Hematopoietic multipotent progenitor cell treated with erythropoietin and hydrocortisone succinate and interleukin-3 and kit ligand, for 4 days (in vitro differentiated cells): Measurements from ENCODE around the gene RBM14.

Source experiments
- DNase-seq: peaks from one replicate; pipeline ENCODE4 v3.0.0-alpha.2; 2015

Gene RBM14

DNA sequence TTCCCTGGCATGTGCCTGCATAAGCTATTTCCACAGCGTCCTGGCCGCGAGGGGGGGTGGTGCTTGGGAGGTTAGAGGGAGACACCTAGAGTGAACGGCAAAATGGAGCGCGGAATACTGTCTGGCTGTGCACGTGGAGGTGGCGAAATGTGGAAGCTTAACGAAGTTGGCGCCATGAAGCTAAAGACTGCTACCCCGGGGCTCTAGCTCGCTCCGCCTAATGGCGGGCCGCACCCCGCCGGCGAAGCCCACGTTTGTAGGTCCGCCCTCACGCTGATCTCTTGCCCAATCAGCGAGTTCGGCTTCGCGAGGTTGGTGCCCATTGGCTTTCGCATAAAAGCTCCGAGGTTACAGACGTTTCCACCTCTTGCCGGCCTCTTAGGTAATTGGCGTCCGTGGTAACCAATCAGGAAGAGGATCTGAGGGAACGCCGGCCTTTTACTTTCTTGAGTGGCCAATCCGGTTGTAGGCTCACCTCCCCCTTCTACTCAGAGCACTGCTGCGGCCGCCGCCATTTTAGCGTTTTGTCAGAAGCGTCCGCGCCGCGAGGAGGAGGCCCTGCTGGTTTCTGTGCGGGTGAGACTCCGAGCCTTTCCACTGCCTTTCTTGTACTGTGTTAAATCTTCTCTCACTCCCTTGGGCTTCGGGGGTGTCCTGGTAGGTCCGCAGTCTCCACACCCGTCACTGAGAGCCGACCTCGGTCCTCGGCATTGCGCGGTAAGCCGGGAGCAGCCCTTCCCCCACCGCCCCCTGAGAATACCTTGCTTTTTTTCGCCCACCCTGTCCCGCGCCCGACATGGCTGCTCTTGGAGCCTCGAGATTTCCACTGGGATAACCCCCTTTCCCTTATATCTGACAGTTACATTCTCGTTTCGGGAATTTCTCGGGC, 22.0 kb downstream of the RBM14 start, which contains the start of gene RBM4:
Gene RBM4 (plus strand): TSS at position 527 of the 889 bp plus-strand sequence. CDS start 1,009 bp downstream, outside the sequence.
- DNase-seq: peak; percentile 100

DNA sequence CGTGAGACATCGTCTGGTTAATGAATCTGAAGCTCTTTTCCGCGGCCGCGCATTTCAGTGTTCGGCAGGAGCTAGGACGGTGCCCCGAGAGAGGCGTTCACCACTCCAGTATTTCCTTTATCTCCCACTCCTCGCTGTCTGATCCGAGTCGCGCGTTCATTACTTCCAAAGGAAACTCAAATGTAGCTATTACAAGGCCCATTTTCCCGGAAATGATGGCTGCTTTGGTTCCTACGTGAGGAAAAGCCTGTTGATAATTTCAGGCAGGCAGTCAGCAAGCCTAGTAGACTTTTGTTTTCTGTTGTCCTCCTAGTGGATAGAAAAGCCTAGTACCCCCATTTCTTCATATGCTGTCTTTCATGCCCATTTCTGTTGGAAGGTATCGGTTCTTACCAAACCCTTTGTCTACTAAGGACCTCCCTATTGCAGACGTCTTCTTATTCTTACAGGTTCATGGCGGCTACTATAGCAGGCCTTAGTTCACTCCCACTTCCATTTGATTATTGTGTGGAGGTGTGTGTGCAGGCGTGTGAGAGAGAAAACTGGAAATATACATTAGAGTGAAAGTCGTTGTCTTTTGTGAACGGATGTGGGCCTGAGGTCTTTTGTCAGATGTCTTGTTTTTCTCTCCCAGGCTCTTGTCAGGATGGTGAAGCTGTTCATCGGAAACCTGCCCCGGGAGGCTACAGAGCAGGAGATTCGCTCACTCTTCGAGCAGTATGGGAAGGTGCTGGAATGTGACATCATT, 22.8 kb downstream of the RBM14 start:
- peak; percentile 65 for DNase-seq

DNA sequence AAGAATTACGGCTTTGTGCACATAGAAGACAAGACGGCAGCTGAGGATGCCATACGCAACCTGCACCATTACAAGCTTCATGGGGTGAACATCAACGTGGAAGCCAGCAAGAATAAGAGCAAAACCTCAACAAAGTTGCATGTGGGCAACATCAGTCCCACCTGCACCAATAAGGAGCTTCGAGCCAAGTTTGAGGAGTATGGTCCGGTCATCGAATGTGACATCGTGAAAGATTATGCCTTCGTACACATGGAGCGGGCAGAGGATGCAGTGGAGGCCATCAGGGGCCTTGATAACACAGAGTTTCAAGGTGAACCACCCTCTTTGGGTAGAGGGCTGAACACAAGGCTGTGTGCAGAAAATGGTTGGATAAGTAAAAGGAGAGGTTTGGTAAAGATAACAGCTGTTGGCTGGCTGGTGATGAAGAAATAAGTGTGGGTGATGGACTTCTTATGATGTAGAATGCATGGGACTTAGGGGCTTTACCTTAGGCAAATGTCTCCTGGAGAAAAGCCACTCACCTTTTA, 23.4 kb downstream of the RBM14 start:
- DNase-seq: peak; percentile 30

DNA sequence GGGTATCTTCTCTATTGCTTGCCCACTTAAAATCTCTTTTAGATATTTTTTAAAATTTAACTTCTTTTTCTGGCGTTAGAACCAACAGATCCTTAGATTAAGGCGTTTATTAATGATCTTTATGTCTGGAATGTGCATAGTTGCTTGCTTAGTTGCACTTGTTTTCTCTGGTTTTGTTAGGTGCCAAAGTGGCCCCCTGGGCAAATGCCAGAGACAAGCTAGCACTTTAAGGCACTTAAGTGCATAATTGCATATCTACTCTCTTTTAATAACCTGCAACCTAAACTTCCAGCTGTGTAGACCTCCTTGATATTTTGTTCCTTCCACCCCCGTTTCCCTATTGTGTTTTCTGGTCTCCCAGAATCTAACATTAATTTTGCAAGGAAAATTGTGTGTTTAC, 25.4 kb downstream of the RBM14 start:
- DNase-seq: no peak

DNA sequence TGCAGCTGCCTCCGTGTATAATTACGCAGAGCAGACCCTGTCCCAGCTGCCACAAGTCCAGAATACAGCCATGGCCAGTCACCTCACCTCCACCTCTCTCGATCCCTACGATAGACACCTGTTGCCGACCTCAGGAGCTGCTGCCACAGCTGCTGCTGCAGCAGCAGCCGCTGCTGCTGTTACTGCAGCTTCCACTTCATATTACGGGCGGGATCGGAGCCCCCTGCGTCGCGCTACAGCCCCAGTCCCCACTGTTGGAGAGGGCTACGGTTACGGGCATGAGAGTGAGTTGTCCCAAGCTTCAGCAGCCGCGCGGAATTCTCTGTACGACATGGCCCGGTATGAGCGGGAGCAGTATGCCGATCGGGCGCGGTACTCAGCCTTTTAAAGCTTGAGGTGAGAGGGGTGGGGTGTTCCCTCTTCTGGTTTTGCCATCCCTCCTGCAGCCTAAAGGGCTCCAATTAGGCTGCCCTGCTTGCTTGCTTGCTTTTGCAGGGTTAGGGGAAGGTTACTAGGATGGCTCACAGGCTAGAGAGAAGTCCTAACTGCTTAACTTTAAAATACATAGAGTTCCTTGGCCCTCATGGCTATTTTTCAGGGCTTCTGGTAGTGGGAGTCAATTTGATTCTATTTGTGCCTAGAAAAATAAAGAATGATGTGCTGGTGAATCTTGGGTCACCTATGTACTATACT, 27.5 kb downstream of the RBM14 start:
- DNase-seq: no peak

DNA sequence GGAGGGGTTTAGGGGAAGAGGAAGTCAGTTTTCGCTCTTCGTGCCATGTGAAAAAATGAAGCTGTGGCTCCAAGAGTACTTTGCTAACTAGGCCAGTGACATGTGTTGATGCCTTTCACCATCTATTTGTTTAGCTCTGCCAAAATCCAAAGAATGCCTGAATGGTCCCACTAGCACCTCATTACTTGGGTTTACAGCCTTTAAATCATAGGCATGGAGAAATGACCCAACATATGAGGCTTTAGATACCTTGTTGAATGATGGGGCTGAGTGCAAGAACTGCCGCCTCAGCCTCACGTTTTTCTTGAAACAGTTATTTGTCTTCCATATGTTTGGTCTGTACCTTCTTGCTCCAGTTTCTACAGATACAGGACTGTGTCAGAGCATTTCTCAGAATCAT, 30.4 kb downstream of the RBM14 start:
- DNase-seq: no peak

DNA sequence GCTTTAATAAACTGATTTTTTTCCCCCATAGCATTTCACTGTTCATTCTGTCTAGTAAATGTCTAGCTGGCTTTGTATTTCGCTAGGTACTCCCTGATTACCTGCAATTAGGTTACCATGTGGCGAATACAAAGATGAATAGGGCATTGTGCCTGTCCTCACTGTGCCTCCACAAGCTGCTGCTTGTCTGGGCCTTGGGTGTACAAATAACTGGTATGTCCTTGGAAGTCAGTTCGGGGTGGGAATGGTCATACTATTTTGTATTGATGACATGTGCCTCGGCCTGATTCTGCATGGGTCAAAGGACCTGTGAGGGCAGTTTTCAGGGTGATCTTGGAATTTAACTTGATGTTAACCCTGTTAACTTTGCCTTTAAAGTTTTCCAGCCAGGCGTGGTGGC, 33.5 kb downstream of the RBM14 start:
- no peak for DNase-seq

DNA sequence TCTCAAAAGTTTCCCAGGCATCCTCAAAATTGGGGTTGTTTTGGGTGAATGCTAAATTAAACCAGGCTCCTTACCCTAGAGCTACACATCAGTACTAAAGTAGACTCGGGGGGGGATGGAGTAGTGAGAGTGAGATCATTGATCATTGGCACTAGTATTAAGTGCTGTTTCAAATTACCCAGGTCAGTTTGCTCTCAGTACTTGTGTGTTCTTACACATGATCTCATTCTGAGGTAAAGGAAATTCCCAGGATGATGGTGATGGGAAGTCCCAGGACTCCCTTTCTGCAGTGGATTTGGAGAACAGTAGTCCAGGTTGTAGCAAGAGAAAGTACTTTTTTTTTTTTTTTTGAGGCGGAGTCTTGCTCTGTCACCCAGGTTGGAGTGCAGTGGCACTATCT, 34.6 kb downstream of the RBM14 start:
- DNase-seq: no peak

DNA sequence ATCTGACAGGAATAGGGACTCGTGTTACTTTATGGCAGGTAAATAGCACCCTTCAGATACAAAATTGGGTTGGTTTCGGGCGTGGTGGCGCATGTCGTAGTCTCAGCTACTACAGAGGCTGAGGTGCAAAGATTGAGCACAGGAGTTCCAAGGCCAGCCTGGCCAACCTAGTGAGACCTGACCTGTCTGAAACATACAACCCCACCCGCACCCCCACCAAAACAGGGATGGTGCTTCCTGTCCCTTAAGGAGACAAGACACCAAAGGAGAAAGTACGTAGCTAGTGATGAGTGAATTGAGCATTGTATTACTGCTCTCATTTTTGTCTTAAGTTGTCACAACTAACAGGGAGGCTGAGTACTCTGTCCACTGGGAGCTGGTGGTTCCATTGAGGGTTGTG, 36.2 kb downstream of the RBM14 start:
- no peak for DNase-seq

DNA sequence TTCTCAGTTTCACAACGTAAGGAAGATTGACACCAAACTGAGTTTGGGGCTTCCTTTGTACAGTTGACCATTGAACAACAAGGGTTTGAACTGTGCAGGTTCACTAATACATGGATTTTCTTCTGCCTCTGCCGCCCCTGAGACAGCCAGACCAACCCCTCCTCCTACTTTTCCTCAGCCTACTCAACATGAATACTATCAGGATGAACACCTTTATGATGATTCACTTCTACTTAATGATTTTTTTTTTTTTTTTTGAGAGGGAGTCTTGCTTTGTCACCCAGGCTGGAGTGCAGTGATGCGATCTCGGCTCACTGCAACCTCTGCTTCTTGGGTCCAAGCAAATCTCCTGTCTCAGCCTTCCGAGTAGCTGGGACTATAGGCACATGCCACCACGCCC, 36.7 kb downstream of the RBM14 start:
- no peak for DNase-seq

DNA sequence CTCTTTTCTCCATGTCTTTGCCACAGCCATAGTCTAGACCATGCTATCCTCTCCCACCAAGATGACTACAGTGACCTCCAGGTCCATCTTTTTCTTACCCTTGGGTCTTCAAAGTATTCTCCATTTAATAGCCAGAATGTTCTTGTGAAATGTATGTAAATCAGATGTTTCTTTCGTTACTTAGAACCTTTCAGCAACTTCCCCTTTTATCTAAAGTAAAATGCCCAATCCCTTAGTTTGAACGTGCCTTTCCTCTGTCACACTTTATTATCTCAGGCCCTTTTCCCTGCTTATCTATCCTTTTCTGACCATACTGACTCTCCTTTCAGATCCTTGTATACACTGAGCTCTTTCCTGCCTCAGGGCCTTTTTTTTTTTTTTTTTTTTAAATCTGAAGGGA, 43.3 kb downstream of the RBM14 start:
- peak; percentile 72 for DNase-seq

DNA sequence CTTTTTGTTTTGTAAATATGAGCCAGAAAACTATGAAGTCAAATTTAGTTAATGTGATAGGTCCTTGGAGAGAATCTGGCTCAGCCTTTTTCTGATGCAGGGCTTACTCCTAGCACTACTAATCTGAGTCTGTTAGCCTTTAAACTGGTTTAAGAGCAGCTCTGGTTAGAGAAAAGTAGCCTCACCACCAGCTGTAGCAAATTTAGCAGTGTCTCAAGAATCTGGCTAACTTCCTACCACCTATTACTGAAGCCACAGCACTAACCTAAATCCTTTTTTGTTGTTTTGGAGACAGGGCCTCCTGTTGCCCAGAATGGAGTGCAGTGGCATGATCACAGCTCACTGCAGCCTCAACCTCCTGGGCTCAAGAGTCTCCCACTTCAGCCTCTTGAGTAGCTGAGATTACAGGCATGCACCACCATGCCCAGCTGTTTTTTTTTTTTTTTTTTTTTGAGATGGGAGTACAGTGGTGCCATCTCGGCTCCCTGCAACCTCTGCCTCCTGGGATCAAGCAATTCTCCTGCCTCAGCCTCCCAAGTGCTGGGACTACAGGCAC, 47.4 kb downstream of the RBM14 start:
- DNase-seq: no peak

DNA sequence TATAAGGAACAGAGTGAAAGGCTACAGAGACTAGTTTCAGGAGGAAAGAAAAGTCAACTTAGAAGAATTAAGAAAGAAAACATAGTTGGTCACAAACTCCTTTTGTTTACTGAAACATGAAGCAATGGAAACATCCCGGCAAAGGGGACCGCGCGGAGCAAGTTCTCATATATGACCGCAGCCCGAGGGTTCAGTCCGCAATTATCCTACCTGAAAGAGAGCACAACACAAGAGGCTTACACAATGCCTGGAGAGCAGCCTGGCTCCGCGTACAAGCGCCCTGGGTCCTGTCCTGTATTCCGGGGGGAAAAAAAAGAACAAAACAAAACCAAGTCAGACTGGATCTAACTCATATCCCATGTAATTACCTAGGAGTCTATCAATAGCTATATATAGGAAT, 48.9 kb downstream of the RBM14 start:
- DNase-seq: no peak

DNA sequence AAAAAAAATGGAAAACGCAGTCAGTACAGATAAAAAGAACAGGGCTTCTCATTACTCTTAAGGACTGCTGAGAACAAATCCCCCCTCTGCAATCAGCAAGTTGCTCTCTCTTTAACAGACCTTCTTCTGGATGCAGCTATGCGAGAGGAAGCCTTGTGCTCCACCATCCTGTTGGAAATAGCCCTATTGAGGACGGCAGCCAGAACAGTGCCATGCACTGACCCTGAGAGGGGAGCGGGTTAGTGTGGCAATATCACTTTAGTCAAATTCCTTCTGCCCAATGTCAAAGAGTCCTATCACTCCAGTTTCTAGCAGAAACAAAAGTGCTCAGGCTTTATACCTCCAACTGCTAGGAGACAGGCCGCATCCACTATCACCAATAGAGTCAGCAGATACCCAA, 54.4 kb downstream of the RBM14 start:
- no peak for DNase-seq

DNA sequence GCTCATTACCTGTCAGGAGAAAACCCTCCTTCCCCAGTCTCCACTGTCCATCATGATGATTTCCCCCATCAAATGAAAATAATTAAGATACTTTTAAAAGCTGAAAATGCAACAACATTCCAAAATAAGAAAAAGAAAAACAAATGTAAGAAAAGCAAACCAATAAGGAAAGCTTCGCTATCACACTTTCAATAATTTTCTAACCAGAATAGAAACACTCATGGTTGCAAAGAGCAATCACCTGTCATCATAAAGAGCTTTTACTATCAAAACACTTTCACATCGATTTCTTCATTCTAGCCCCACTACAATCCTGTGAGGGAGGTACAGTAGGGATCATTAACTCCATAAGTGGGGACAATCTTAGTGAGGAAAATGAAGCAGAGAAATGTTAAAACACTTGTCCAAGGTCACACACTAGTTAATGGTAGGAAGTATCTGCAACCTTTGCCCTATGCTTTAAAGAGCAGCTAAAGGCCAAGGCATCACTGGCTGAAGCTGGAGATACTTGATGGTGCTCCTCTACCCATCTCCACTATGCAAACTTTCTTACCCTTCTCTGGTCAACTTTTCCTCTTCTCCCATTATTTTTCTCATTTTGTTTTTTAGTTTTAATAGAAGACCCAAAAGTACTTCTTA, 58.7 kb downstream of the RBM14 start:
- no peak for DNase-seq

DNA sequence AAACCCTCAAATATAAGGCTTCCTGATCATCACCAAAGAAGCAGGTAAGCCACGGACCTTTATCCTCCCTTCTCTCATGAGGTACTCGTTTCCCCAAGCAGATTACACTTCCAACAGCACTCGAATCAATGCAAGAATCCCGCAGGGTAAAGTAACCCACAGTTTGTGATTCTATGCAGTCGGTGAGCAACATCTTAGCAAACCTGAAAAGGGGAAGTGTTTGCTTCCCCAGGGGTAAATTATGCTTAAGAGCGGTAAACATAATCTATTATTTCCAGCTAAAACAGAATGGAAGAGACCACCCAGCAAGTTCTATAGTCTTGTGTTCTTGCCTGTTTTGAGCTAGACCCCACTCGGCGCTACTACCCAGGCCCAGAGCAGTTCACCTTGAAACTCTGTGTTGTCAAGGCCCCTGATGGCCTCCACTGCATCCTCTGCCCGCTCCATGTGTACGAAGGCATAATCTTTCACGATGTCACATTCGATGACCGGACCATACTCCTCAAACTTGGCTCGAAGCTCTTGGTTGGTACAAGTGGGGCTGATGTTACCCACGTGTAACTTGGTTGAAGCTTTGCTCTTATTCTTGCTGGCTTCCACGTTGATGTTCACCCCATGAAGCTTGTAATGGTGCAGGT, 60.0 kb downstream of the RBM14 start:
- DNase-seq: peak; percentile 42
